Astrocyte of the cerebellum (primary cell): ENCODE data around the gene SYNM.

Source experiments
- DNase-seq: peaks from one replicate; pipeline ENCODE4 v3.0.0-alpha.2; 2011; ENCODE audit warnings: low read depth
- H3K4me3 ChIP-seq: 2 replicates; pipeline ENCODE4 v1.5.1; 2011; ENCODE audit warnings: mild to moderate bottlenecking, low read depth, low read length, moderate library complexity
- in situ Hi-C: cut with HindIII; loops from 2 replicates; pipeline ENCODE4 v1.10.0; 2017; ENCODE audit warnings: low sequenced_read_pairs
- TF ChIP-seq, protein P1 (sequence below): IDR thresholded peaks from 2 replicates; pipeline ENCODE4 v1.5.1; 2012; ENCODE audit warnings: low read length, low read depth, moderate library complexity, mild to moderate bottlenecking; ENCODE audit errors: missing control alignments

SYNM gene

GRCh38 chr15:99085413-99086326 lies 19.2 kb upstream of the SYNM start:
- peak; percentile 46 for DNase-seq
- H3K4me3 ChIP-seq: no peak overlapping the region
- TF ChIP-seq, protein P1, sequence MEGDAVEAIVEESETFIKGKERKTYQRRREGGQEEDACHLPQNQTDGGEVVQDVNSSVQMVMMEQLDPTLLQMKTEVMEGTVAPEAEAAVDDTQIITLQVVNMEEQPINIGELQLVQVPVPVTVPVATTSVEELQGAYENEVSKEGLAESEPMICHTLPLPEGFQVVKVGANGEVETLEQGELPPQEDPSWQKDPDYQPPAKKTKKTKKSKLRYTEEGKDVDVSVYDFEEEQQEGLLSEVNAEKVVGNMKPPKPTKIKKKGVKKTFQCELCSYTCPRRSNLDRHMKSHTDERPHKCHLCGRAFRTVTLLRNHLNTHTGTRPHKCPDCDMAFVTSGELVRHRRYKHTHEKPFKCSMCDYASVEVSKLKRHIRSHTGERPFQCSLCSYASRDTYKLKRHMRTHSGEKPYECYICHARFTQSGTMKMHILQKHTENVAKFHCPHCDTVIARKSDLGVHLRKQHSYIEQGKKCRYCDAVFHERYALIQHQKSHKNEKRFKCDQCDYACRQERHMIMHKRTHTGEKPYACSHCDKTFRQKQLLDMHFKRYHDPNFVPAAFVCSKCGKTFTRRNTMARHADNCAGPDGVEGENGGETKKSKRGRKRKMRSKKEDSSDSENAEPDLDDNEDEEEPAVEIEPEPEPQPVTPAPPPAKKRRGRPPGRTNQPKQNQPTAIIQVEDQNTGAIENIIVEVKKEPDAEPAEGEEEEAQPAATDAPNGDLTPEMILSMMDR: no peak
- in situ Hi-C loops: no loop called here

DNA sequence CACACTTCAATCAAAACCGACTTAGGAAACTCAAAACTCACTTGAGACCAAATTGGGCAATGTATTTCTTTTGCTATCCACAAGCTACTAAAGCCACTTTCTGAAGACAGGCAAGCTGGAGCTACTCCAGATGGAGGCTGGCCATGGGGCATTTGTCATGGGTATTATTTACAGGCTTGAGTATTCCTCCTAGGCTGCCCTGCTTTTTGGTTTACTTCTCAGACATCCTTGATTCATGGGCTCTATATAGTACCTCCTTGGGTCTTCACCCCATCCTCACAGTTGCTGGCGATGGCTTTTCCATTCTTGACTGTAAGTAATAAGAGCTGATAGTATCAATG lies 18.6 kb upstream of the SYNM start:
- in situ Hi-C loops: no loop called here
- no peak overlapping the region for H3K4me3 ChIP-seq
- DNase-seq: no peak
- TF ChIP-seq, protein P1: no peak

- TF ChIP-seq, protein P1: no peak
- in situ Hi-C loops: no loop called here
- no peak for DNase-seq
- no peak overlapping the region for H3K4me3 ChIP-seq
Observed at GRCh38 chr15:99087405-99087943, 17.4 kb upstream of the SYNM start.

GRCh38 chr15:99090011-99090699 lies 14.7 kb upstream of the SYNM start:
- TF ChIP-seq, protein P1: no peak
- DNase-seq: no peak
- H3K4me3 ChIP-seq: no peak overlapping the region
- in situ Hi-C loops: no loop called here

- no peak overlapping the region for H3K4me3 ChIP-seq
- TF ChIP-seq, protein P1: no peak
- in situ Hi-C loops: no loop called here
- DNase-seq: no peak
Observed at GRCh38 chr15:99090938-99091337, 13.9 kb upstream of the SYNM start.

GRCh38 chr15:99092554-99093172 lies 12.2 kb upstream of the SYNM start:
- H3K4me3 ChIP-seq: no peak overlapping the region
- TF ChIP-seq, protein P1: no peak
- no peak for DNase-seq
- in situ Hi-C loops: no loop called here
